NCI-H2227 (cell line): ENCODE measurements around the gene SCYGR4.

Experiments
- DNase-seq: peaks from one replicate; lab custom pipeline; 2025; ENCODE audit not compliant: unreplicated experiment; lab: John Stamatoyannopoulos, UW

SCYGR4 gene

GRCh38 chr2:227613272-227613660, 4.0 kb upstream of the SCYGR4 start:
- DNase-seq: no peak

- no peak for DNase-seq
Observed at GRCh38 chr2:227614246-227614645, 3.1 kb upstream of the SCYGR4 start.

DNA sequence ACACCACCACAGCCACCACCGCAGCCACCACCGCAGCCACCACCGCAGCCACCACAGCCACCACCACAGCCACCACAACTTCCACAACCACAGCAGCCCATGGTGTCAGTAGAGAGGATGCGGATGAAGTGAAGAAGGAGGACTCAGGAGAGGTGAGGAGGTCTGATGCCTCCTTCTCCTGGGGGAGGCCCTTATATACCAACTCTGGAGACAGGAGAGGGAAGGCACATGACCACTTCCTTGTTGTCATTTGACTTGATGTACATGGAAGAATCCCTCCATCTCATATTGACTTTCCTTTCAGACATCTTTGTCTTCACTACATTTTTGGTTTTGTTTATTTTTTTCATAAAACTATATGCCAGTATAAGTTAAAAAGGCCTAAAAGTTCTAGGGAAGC, 2.6 kb upstream of the SCYGR4 start, which contains the start of gene SCYGR3:
TSS of gene SCYGR3 (minus strand) at position 101 of the 400 bp plus-strand sequence. CDS start at position 101, 0 bp downstream.
- no peak for DNase-seq

GRCh38 chr2:227615181-227615580, 2.1 kb upstream of the SCYGR4 start:
- DNase-seq: no peak

DNA sequence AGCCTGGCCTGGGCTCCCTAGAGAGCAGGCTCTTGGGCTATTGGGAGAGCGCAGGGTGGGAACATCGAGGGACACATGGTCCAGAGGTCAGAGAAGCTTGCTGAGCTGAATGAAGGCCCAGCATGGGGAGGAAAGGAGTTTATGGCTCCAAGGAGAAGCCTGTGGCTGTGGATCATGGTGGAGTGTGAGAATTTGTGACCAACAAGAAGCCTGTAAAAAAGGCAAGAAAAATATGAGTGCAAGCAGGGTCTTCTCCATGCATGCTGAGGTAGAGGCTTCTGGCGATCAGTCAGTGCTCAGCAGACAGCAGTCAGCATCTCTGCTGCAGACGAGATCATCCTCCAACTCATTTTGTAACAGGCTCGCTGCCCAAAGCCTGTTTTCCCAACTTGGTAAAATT, 1.4 kb upstream of the SCYGR4 start:
- DNase-seq: no peak

- no peak for DNase-seq
Observed at GRCh38 chr2:227616631-227617030, 667 bp upstream of the SCYGR4 start.

DNA sequence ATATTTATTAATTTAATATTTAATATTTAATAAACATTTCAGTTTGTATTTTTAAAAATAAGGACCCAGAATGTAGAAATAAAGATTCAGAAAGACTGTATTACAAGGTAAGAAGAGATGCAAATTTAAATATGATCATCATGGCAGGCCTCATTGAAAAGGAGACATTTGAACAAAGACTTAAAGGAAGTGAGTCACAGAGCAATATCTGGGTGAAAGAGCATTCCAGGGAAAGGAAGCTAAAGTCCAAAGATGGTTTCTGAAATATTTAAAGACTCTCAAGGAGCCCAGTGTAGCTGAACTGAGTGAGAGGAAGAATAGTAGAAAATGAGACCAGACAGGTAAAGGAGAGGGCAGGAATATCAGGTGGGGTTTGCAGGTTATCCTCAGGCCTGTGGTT, 5.9 kb downstream of the SCYGR4 start:
- DNase-seq: no peak

GRCh38 chr2:227625420-227625819, 8.1 kb downstream of the SCYGR4 start:
- no peak for DNase-seq

DNA sequence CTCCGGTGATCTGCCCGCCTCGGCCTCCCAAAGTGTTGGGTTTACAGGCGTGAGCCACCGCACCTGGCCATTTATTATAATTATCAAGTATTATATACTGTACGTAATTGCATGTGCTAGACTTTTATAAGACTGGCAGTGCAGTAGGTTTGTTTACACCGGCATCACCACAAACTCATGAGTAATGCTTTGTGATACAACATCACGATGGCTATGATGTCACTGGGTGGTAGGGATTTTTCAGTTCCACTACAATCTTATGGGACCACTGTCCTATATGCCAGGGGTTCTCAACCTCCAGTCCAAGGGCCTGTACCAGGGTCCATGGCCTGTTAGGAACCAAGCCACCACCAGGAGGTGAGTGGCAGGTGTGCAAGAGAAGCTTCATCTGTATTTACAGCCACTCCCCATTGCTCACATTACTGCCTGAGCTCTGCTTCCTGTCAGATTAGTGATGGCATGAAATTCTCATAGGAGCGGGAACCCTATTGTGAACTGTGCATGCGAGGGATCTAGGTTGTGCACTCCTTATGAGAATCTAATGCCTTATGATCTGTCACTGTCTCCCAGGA, 9.4 kb downstream of the SCYGR4 start:
- DNase-seq: no peak

DNA sequence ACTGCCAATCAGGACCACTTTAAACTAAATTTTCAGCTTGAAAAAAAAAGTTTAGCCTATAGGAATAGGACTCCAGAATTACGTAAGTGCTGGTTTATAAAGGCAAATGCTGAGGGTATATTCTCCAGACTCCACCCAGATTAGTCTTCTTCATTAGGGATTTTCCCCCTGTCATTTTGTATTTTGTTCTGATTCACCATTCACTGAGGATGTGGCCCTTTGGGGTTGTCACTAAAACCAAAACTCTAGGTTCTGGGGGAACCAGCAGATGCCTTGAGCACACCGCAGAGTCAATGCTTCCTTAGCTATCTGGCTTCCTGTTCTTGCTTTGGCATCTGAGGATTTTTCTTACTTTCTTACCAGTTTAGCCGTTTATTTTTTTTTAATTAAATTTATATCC, 10.5 kb downstream of the SCYGR4 start:
- no peak for DNase-seq

DNA sequence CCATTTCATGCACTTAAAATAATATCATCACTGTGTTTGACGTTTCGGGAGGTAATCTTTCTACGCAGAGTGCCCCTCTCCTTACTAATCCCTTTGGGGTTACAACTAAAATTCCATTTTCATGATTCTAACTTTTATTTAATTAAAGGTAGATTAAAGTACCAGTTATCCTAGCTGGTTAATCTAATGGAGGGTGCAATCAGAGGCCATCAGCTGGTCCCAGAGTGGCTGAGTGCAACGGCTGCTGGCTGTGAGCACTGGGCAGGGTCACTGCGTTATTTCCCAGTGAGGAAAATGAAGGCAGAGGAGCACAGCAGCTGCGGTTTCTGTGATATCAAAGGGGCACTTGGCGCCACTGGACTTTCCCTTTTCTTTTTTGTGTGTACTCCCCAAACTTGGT, 12.1 kb downstream of the SCYGR4 start:
- DNase-seq: no peak

DNA sequence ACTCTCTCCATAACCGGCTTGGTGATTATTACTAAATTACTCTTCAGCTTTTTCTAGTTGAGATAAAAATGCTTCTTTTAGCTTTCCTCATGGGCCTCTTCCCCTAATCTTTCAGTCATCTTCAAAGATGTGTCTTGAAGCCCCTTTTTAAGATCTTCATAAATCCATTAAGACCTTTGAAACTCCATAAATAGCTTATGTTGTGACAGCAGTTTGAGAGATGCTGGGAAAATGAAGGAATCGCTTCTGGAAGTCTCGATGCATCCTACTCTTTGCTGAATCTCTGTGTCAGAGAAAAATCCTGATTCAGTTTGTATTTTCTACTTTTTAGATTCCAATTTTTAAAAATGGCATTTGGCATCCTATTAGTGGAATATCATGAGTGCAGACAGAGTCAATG, 13.0 kb downstream of the SCYGR4 start:
- no peak for DNase-seq

GRCh38 chr2:227632827-227633226, 15.5 kb downstream of the SCYGR4 start:
- no peak for DNase-seq

- no peak for DNase-seq
Observed at GRCh38 chr2:227634201-227634600, 16.9 kb downstream of the SCYGR4 start.

GRCh38 chr2:227642656-227643055, 25.4 kb downstream of the SCYGR4 start:
- no peak for DNase-seq

- no peak for DNase-seq
Observed at GRCh38 chr2:227643990-227644551, 26.8 kb downstream of the SCYGR4 start.

DNA sequence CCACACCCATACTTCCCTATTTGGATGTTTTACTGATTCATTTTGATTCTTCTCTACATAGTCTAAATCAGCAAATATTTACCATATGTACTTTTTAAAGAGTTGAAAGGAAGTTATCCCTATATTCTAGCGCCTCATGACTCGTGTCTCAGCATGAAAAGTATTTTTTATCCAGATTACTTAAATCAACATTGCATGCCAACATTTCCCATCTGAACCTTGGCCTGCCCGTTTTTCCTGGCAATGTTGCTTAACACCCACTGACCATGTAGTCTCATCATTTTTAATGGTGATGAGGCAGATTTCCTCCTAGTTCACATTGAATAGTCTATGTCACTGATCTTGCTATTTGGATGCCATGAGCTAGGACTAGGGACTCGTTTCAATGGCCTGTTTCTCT, 36.1 kb downstream of the SCYGR4 start:
- no peak for DNase-seq

DNA sequence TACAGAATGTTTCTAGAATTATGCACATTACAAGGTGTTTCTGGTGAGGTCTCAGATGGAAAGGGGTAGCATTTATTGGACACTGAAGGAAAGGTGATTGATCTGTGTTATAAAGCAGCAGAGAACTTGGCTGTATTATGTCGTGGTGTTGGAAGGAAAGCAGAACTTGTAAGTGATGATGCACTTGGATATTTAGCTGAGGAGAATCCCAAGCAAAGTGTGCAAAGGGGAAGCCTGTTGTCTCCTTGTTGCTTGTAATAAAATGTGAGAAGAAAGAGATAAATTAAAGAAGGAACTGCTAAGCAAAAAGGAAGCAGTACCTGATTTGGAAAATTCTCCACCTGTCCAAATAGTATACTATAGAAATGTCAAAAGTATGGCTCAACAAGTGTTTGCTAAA, 37.1 kb downstream of the SCYGR4 start:
- DNase-seq: no peak

GRCh38 chr2:227655454-227655853, 38.2 kb downstream of the SCYGR4 start:
- DNase-seq: no peak

- DNase-seq: no peak
Observed at GRCh38 chr2:227657199-227657845, 40.0 kb downstream of the SCYGR4 start.

DNA sequence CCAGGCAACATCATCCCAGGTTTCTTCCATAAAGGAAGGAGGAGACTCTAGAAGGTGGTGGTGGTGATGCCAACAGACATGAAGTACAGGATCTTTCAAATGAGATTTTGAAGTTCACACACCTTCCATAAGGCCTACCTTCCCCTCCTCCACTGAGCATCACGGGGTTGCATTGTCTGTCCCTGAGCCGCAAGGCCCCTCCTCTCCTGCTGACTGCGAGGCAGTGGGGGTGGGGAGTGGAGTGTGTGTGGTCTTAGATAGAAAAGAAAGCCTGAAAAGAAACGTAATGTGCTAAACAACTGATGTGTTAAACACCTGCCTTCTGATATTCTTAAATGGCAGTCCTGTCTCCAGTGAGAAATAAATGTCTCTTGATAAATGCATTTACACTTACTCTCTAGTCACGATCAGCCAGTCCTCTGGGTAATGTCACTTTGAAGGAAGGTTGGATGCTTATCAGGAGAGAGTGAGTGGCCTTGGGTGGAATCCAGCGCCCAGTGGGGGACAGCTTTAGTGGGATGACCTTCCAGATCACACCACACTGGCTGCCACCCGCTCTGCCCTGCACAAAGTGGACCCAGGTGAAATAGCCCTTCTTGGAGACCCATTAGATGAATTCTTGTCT, 43.8 kb downstream of the SCYGR4 start:
- DNase-seq: no peak

- no peak for DNase-seq
Observed at GRCh38 chr2:227661827-227662226, 44.5 kb downstream of the SCYGR4 start.
